Embryonic facial prominence (tissue), 1 donor: ENCODE results near the gene RBM4B.
"Not testable (repeated sequence)": the region's sequence is repeated elsewhere in the genome, so short reads cannot be mapped to it uniquely, and the experiment has no call there.

Experiments used
- DNase-seq: peaks from one replicate; pipeline ENCODE4 v3.0.0-alpha.2; 2016; ENCODE audit errors: extremely low spot score

RBM4B gene

GRCh38 chr11:66641834-66642233 is 35.9 kb downstream of the RBM4B start:
- DNase-seq, result no peak

GRCh38 chr11:66639814-66640340 is 37.8 kb downstream of the RBM4B start:
- not testable (repeated sequence) for DNase-seq

- DNase-seq, result peak; percentile 7
These were observed 38.4 kb downstream of the RBM4B start for GRCh38 chr11:66639066-66639813.

GRCh38 chr11:66638177-66639065 is 39.3 kb downstream of the RBM4B start, which contains the start of gene RBM4:
RBM4 (plus strand) TSS chr11:66638703; CDS start chr11:66639712, 1,009 bp downstream.
- peak; percentile 100 for DNase-seq

- DNase-seq, result no peak
These were observed 40.0 kb downstream of the RBM4B start for GRCh38 chr11:66637557-66638176.

- no peak for DNase-seq
These were observed 41.3 kb downstream of the RBM4B start for GRCh38 chr11:66636411-66636810.

- no peak for DNase-seq
These were observed 44.7 kb downstream of the RBM4B start for GRCh38 chr11:66632952-66633351.

GRCh38 chr11:66631883-66632282 is 45.8 kb downstream of the RBM4B start:
- DNase-seq, result no peak

- DNase-seq, result no peak
These were observed 48.3 kb downstream of the RBM4B start for GRCh38 chr11:66629356-66629755.

GRCh38 chr11:66628061-66628603 is 49.6 kb downstream of the RBM4B start:
- DNase-seq, result no peak

- no peak for DNase-seq
These were observed 50.8 kb downstream of the RBM4B start for GRCh38 chr11:66626926-66627325.

- DNase-seq, result no peak
These were observed 51.3 kb downstream of the RBM4B start for GRCh38 chr11:66626382-66626781.

- DNase-seq, result no peak
These were observed 51.9 kb downstream of the RBM4B start for GRCh38 chr11:66625752-66626149.

GRCh38 chr11:66625041-66625751 is 52.5 kb downstream of the RBM4B start:
- DNase-seq, result no peak

GRCh38 chr11:66624450-66624849 is 53.2 kb downstream of the RBM4B start:
- no peak for DNase-seq

GRCh38 chr11:66619080-66619554 is 58.6 kb downstream of the RBM4B start:
- DNase-seq, result no peak

GRCh38 chr11:66617155-66617834 is 60.4 kb downstream of the RBM4B start:
- no peak for DNase-seq

- DNase-seq, result peak; percentile 95
These were observed 61.1 kb downstream of the RBM4B start, which contains the start of gene RBM14 for GRCh38 chr11:66616379-66617154. RBM14 (plus strand) TSS chr11:66616630; CDS start chr11:66616721, 91 bp downstream.
